Measurements from ENCODE around the gene SUSD3. TPM values are rescaled to one million over a fixed set of nuclear protein-coding genes. Genes with fewer than 3 reads are reported as not detected.

Gene SUSD3
- total and polyA plus RNA-seq, 2 of the 8 experiments (the other 6 are each of a cell fraction or from before 2014, with no cell fraction given) = 5.5 to 35.4 TPM

DNA sequence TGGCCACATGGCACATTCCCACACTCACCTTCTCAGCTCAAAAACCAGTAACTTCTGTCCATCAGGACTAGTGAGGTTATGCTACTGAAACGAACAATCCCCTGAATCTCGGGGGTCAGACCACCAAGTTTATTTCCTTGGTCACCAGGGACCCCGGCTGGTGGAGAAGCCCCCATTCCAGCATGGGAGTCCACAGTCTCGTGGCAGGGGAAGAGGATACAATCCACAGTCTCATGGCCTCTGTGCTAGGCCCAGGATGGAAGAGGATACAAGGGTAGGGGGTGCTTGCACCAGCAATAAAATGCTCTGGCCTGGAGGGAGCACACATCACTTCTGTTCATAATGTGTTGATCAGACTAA, 30.1 kb downstream of the SUSD3 start:
- no peak overlapping the region for H3K56ac ChIP-seq (replicated peaks; ENCODE audit: insufficient read length, low read depth, low read length)
- ChIA-PET CTCF (ENCODE audit: partially characterized antibody) (interaction anchor here (0.8 to 1.7 kb wide), 3 partner anchors 18 to 85 kb away, joined by 3 to 8 read pairs (median 4); no protein-coding TSS in a partner anchor), POLR2A (ENCODE audit: partially characterized antibody) (interaction anchor here (1.8 kb wide), 1 partner anchor 10 kb away, joined by 7 read pairs; no protein-coding TSS in a partner anchor)
- no peak overlapping the region for H2BK12ac ChIP-seq (ENCODE audit: low read depth, low read length)
- H3K4me1 ChIP-seq (replicated peaks in 1 of 4; ENCODE audit: control insufficient read depth in 3 of 4, insufficient read depth in 4 of 4, low read length in 3 of 4) = no peaks in the 10 kb centered on the region; a peak in 1 of 7 replicates
- no peaks in the 10 kb centered on the region for H3K79me1 ChIP-seq (ENCODE audit: low read depth, low read length)
- no peaks in the 10 kb centered on the region for H3K36me3 ChIP-seq (ENCODE audit: control insufficient read depth in 2 of 4, insufficient read depth in 4 of 4, low read length in 3 of 4)
- no peak overlapping the region for H2BK15ac ChIP-seq (ENCODE audit: low read length)
- DNase-seq (ENCODE audit: low read depth in 1 of 2, low spot score in 2 of 2) (no peak), FAIRE-seq (no peak)
- no peak overlapping the region for H2BK5ac ChIP-seq (ENCODE audit: low read depth, low read length)
- 0 out of 2 replicates have a peak overlapping the region, but pooled peaks have one; percentile 8 for H4K8ac ChIP-seq (ENCODE audit: extremely low read depth, insufficient read depth, low read length)
- H2BK20ac ChIP-seq (ENCODE audit: low read length) = no peak overlapping the region
- no peaks in the 10 kb centered on the region for H3K27me3 ChIP-seq (replicated peaks in 1 of 4; ENCODE audit: control insufficient read depth in 3 of 4, extremely low read depth in 1 of 4, insufficient read depth in 3 of 4, low read length in 3 of 4)
- no peak overlapping the region for H2AK5ac ChIP-seq (ENCODE audit: low read depth, low read length)
- no peak overlapping the region for H3K14ac ChIP-seq (ENCODE audit: insufficient read length)
- WGBS, 2 experiments (ENCODE audit: extremely low coverage in 1 of 2, insufficient coverage in 1 of 2, insufficient read length in 1 of 2, insufficient replicate concordance in 2 of 2, low coverage in 1 of 2, low lambda C conversion rate in 2 of 2, missing lambda C conversion rate in 1 of 2) = 79% methylated on average over 4 of the region's 4 CpGs; no CpG with 5 or more reads in 1 of the 2 experiments
- H3K4ac ChIP-seq (replicated peaks; ENCODE audit: insufficient read length, low read depth, low read length) = no peak overlapping the region
- H3K4me2 ChIP-seq (ENCODE audit: insufficient read depth in 1 of 2, low read depth in 2 of 2, low read length in 2 of 2) = no peak overlapping the region
- no peaks in the 10 kb centered on the region for H3K79me2 ChIP-seq (ENCODE audit: control insufficient read depth in 1 of 2, insufficient read depth in 2 of 2, low read length in 2 of 2)
- no peak overlapping the region for H4K5ac ChIP-seq (ENCODE audit: insufficient read length, low read depth, low read length)
- no peak overlapping the region for H3K9ac ChIP-seq (replicated peaks in 1 of 4; ENCODE audit: extremely low read depth in 1 of 4, low read depth in 3 of 4, low read length in 3 of 4)
- no peaks in the 10 kb centered on the region for H3K23me2 ChIP-seq (ENCODE audit: low read depth, low read length)
- H3K4me3 ChIP-seq (ENCODE audit: extremely low read depth in 1 of 4, insufficient read depth in 2 of 4, low read depth in 3 of 4, low read length in 4 of 4) = no peak overlapping the region
- H3K23ac ChIP-seq (ENCODE audit: insufficient read length) = no peak overlapping the region
- H3K9me3 ChIP-seq (ENCODE audit: insufficient read depth in 2 of 2, low read depth in 1 of 2, low read length in 1 of 2) = peaks cover 4% of the 10 kb centered on the region in 2 experiments; a peak in 1 of 4 replicates
- no peak overlapping the region for H4K91ac ChIP-seq (replicated peaks; ENCODE audit: insufficient read length, low read length)
- H3K18ac ChIP-seq (ENCODE audit: extremely low read depth, low read length) = no peak overlapping the region
- H2BK120ac ChIP-seq (replicated peaks; ENCODE audit: low read depth, low read length) = no peak overlapping the region
- H4K20me1 ChIP-seq (replicated peaks in 1 of 2; ENCODE audit: control insufficient read depth in 1 of 2, insufficient read depth in 2 of 2, low read length in 2 of 2) = no peaks in the 10 kb centered on the region
- H2AFZ ChIP-seq (ENCODE audit: low read length) = no peak overlapping the region
- no peak overlapping the region for H3K27ac ChIP-seq (ENCODE audit: low read depth, low read length)
- no peak for TF ChIP-seq RFX5 (IDR thresholded peaks at IDR 0.05; ENCODE audit: borderline replicate concordance, low read depth, low read length)
- no peak for TF ChIP-seq ASH2L (IDR thresholded peaks at IDR 0.05; ENCODE audit: low read length)
- TF ChIP-seq BRCA1 (IDR thresholded peaks at IDR 0.05; ENCODE audit: low read depth, low read length) = no peak
- TF ChIP-seq USF2 (IDR thresholded peaks at IDR 0.05; ENCODE audit: low read length) = no peak
- no peak for TF ChIP-seq CHD2 (IDR thresholded peaks at IDR 0.05; ENCODE audit: low read length)
- TF ChIP-seq, protein P1, sequence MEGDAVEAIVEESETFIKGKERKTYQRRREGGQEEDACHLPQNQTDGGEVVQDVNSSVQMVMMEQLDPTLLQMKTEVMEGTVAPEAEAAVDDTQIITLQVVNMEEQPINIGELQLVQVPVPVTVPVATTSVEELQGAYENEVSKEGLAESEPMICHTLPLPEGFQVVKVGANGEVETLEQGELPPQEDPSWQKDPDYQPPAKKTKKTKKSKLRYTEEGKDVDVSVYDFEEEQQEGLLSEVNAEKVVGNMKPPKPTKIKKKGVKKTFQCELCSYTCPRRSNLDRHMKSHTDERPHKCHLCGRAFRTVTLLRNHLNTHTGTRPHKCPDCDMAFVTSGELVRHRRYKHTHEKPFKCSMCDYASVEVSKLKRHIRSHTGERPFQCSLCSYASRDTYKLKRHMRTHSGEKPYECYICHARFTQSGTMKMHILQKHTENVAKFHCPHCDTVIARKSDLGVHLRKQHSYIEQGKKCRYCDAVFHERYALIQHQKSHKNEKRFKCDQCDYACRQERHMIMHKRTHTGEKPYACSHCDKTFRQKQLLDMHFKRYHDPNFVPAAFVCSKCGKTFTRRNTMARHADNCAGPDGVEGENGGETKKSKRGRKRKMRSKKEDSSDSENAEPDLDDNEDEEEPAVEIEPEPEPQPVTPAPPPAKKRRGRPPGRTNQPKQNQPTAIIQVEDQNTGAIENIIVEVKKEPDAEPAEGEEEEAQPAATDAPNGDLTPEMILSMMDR (IDR thresholded peaks at IDR 0.05; ENCODE audit: control extremely low read depth in 1 of 3, insufficient read depth in 1 of 3, low read depth in 1 of 3, low read length in 3 of 3) = no peak
- no peak for TF ChIP-seq HDAC2 (IDR thresholded peaks at IDR 0.05; ENCODE audit: borderline replicate concordance in 1 of 2, low read depth in 2 of 2, low read length in 2 of 2)
- no peak for TF ChIP-seq BCL11A (IDR thresholded peaks at IDR 0.05; ENCODE audit: low read depth in 2 of 2, low read length in 2 of 2)
- no peak for TF ChIP-seq SAP30 (IDR thresholded peaks at IDR 0.05; ENCODE audit: insufficient read depth, insufficient replicate concordance, low read length)
- no peak for TF ChIP-seq SIRT6 (IDR thresholded peaks at IDR 0.05; ENCODE audit: low read length)

Data from H1 (cell line).